ENCODE data around the gene PTOV1.

The PTOV1 gene

GRCh38 chr19:49835562-49835961, 15.4 kb upstream of the PTOV1 start:
- no peak for DNase-seq (ENCODE audit: low read depth, low spot score)
- TF ChIP-seq CTCF (IDR thresholded peaks at IDR 0.05; ENCODE audit: low read depth, low read length), result no peak
- H3K4me3 ChIP-seq (ENCODE audit: low read depth, low read length), result no peak overlapping the region
- in situ Hi-C loops (cut with HindIII; ENCODE audit: low sequenced_read_pairs), result no loop called here

DNA sequence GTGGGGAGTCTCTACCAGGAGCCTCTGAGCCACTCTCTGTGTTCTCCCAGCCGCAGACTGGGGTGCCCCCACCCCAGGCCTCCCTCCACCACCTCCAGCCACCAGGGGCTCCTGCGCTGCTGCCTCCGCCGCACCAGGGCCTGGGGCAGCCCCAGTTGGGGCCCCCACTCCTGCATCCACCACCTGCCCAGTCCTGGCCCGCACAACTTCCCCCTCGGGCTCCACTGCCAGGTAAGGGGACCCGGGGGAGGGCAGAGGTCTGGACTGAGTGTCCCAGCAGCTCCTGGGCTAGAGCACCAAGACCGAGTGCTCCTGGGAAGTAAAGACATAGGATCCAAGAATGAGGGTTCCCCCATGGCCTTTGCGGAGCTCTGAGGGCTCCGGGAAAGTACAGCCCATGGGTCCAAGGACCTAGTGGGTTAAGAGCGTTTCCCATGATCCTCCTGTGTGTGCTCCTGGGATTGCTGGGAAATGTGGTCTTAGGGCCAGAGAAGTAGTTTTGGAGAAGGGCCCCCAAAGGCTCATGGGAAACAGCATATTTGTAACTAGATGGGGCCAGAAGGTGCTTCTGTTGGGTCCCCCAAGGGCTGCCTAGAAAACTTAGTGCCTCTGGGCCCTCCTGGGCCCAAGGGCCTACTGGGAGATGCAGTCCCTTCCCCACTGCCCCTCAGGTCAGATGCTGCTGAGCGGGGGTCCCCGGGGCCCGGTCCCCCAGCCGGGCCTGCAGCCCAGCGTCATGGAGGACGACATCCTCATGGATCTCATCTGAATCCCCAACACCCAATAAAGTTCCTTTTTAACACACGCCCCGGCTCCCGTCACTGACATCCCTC, 14.6 kb upstream of the PTOV1 start:
- in situ Hi-C loops (cut with HindIII; ENCODE audit: low sequenced_read_pairs), result no loop called here
- no peak for TF ChIP-seq CTCF (IDR thresholded peaks at IDR 0.05; ENCODE audit: low read depth, low read length)
- no peak for DNase-seq (ENCODE audit: low read depth, low spot score)
- no peak overlapping the region for H3K4me3 ChIP-seq (ENCODE audit: low read depth, low read length)

DNA sequence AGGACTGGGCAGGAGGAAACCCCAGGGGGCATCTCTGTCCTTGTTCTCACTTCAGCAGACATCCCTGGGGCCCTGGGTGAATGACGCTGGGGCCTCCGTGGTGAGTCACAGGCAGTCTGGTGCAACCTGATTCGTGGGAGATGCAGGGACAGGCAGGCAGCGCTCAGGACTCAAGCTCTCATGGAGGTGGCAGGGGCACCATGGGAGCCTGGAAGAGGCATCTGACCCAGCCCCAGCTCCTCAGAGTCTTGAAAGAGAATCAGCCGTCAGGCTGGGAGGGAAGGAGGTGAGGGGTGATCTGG, 14.0 kb upstream of the PTOV1 start:
- in situ Hi-C loops (cut with HindIII; ENCODE audit: low sequenced_read_pairs), result no loop called here
- peak; percentile 43 for DNase-seq (ENCODE audit: low read depth, low spot score)
- no peak for TF ChIP-seq CTCF (IDR thresholded peaks at IDR 0.05; ENCODE audit: low read depth, low read length)
- H3K4me3 ChIP-seq (ENCODE audit: low read depth, low read length), result no peak overlapping the region

DNA sequence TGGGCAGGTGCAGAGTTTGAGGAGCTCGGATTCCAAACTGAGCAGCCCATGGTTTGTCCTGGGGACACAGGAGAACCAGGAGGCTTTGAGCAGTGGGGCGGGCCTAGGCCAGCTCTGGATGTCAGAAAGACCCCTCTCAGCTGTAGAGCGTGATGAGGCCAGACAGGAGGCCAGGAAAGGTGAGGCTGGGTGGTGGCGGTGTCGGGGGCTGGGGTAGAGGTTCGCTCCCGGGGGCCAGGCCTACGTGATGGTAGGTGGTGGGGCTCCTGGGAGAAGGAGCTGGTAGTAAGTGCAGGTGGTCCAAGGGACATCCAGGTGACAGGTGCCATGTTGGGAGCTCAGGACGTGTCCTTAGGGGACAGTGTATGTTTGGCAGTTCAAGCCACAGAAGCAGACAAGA, 13.5 kb upstream of the PTOV1 start:
- no peak overlapping the region for H3K4me3 ChIP-seq (ENCODE audit: low read depth, low read length)
- no peak for DNase-seq (ENCODE audit: low read depth, low spot score)
- in situ Hi-C loops (cut with HindIII; ENCODE audit: low sequenced_read_pairs), result no loop called here
- TF ChIP-seq CTCF (IDR thresholded peaks at IDR 0.05; ENCODE audit: low read depth, low read length), result no peak

DNA sequence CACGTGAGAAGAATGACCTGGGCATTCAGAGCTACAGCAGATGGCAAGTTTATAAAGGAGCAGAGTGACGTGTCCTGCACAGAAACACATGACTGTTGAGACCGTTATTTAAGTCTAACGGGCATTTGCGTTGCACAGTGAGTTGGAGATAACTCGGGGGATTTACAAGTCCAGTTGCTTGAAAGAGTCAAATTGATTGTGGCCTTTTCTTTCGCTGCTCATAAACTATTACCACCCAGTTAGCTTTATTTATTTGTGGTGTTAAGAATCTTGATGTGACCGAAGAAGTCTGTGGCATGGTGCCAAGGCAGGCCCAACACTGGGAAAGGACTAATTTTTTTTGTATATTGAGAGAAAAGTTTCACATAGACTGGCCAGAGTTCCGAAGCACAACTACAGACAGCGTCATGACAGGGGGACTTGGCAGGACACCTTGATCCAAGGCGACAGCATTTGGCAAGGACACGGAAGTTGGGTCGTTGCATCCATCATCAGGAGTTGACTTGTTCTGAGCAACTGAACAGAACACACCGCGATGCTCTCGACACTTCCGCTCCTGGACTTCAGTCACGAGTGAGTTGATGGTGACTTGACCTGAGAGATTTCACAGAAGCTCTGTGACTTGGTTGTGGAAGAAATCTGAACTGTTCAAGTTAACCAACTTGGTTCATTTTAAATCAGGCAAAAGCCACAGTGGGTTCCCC, 11.9 kb upstream of the PTOV1 start:
- in situ Hi-C loops (cut with HindIII; ENCODE audit: low sequenced_read_pairs), result no loop called here
- no peak for TF ChIP-seq CTCF (IDR thresholded peaks at IDR 0.05; ENCODE audit: low read depth, low read length)

GRCh38 chr19:49839713-49840112, 11.2 kb upstream of the PTOV1 start:
- no peak for TF ChIP-seq CTCF (IDR thresholded peaks at IDR 0.05; ENCODE audit: low read depth, low read length)

More for the DNA sequence above, 11.9 kb upstream of the PTOV1 start:
- no peak overlapping the region for H3K4me3 ChIP-seq (ENCODE audit: low read depth, low read length)
- DNase-seq (ENCODE audit: low read depth, low spot score), result no peak

More at GRCh38 chr19:49839713-49840112, 11.2 kb upstream of the PTOV1 start:
- DNase-seq (ENCODE audit: low read depth, low spot score), result no peak
- H3K4me3 ChIP-seq (ENCODE audit: low read depth, low read length), result no peak overlapping the region
- in situ Hi-C loops (cut with HindIII; ENCODE audit: low sequenced_read_pairs), result no loop called here
